Measurements from ENCODE around the gene POC1A. TPM values are rescaled to one million over a fixed set of nuclear protein-coding genes. Genes with fewer than 3 reads are reported as not detected.
A peak's percentile ranks its signal among the peaks of the same experiment; 100 is the strongest.
"Not testable (repeated sequence)": the region's sequence is repeated elsewhere in the genome, so short reads cannot be mapped to it uniquely, and the experiment has no call there.

POC1A gene
- total and polyA plus RNA-seq, 9 of the 15 experiments (the other 6 are each of a cell fraction or from before 2014, with no cell fraction given), result 7.2 to 17.5 (median 12.1) TPM

DNA sequence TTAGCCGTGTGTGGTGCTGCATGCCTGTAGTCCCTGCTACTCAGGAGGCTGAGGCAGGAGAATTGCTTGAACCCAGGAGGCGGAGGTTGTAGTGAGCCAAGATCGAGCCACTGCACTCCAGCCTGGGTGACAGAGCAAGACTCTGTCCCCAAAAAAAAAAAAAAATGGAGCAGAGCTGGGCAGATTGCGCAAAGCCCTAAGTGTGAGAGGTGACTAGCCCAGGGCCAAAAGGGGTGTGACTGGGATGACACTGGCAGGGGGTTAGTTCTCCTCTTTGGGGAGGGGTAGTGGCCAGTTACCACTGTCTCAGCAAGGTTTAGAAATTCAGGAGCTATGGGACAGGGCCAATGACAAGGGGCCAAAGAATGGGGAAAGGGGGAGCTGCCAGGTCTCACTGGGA lies 23.9 kb upstream of the POC1A start:
- intact Hi-C loops (cut with micrococcal nuclease); H3K4me2 ChIP-seq (ENCODE audit: insufficient read depth, low read length); BruUV-seq (replicated peaks); DNase-seq (ENCODE audit: extremely low read depth in 1 of 4, low spot score in 3 of 4); in situ Hi-C loops (cut with MboI); CTCF ChIA-PET (ENCODE audit: low intra/inter-chr PET ratio); H3K4me3 ChIP-seq; H3K27me3 ChIP-seq (ENCODE audit: control insufficient read depth in 2 of 2, insufficient read depth in 2 of 2, low read length in 2 of 2); H2AFZ ChIP-seq (ENCODE audit: low read depth, low read length); H3K9me1 ChIP-seq (ENCODE audit: control insufficient read depth, insufficient read depth, low read length); ATAC-seq; FAIRE-seq; H3K79me2 ChIP-seq (ENCODE audit: control insufficient read depth, insufficient read depth, low read length); H4K20me1 ChIP-seq (replicated peaks; ENCODE audit: control insufficient read depth, insufficient read depth, low read length); H3K9me3 ChIP-seq (replicated peaks; ENCODE audit: control insufficient read depth, insufficient read depth, low read depth, low read length); H3K9ac ChIP-seq (ENCODE audit: insufficient read depth in 1 of 2, low read depth in 2 of 2, low read length in 2 of 2); H3K27ac ChIP-seq (ENCODE audit: extremely low read depth, low read depth, low read length); H3K36me3 ChIP-seq (ENCODE audit: control insufficient read depth, insufficient read depth, low read length); TF ChIP-seq CEBPG (CRISPR knock-in tag; IDR thresholded peaks at IDR 0.05): not testable (repeated sequence)
- peak; percentile 92 for TF ChIP-seq CEBPB (tag; IDR thresholded peaks at IDR 0.05)
- peak in 1 of 2 experiments; percentile 66; a peak in 2 of 4 replicates for TF ChIP-seq CEBPG (tag; conservative IDR thresholded peaks at IDR 0.05 in 1 of 2, IDR thresholded peaks at IDR 0.05 in 1 of 2)
- H3K4me1 ChIP-seq (replicated peaks in 1 of 2; ENCODE audit: control insufficient read depth in 2 of 2, insufficient read depth in 2 of 2, low read length in 2 of 2), result peaks cover 17 to 38% of the 10 kb centered on the region in 2 experiments; a peak in 4 of 5 replicates
- 48% methylated on average over 2 of the region's 4 CpGs for WGBS (ENCODE audit: insufficient coverage, low coverage, missing lambda C conversion rate)
- POLR2A ChIA-PET, result interaction anchor here (0.6 kb wide), 2 partner anchors 18 to 118 kb away, joined by 3 read pairs; no protein-coding TSS in a partner anchor

DNA sequence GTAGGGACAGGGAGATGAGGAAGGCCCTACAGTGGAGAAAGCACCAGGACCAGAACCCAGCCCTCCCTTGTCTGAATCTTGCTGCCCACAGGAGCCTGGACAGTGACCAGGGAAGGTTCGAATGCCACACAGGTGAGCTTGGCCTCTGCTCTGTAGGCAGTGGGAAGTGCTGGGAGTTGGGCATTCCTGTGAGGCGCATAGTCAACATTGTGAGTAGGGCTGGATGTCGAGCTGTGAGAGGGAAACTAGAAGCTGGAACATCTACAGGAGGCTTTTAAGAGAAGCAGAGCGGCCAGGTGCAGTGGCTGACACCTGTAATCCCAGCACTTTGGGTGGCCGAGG lies 23.4 kb upstream of the POC1A start:
- Histone ChIP-seq H3K9ac (ENCODE audit: insufficient read depth in 1 of 2, low read depth in 2 of 2, low read length in 2 of 2) (no peak overlapping the region), H3K4me1 (replicated peaks in 1 of 2; ENCODE audit: control insufficient read depth in 2 of 2, insufficient read depth in 2 of 2, low read length in 2 of 2) (peaks cover 13 to 33% of the 10 kb centered on the region in 2 experiments; a peak in 4 of 5 replicates), H3K27ac (ENCODE audit: extremely low read depth, low read depth, low read length) (no peak overlapping the region), H2AFZ (ENCODE audit: low read depth, low read length) (no peak overlapping the region), H3K9me1 (ENCODE audit: control insufficient read depth, insufficient read depth, low read length) (no peaks in the 10 kb centered on the region), H3K27me3 (ENCODE audit: control insufficient read depth in 2 of 2, insufficient read depth in 2 of 2, low read length in 2 of 2) (no peaks in the 10 kb centered on the region), H4K20me1 (replicated peaks; ENCODE audit: control insufficient read depth, insufficient read depth, low read length) (no peaks in the 10 kb centered on the region), H3K4me3 (no peak overlapping the region), H3K4me2 (ENCODE audit: insufficient read depth, low read length) (no peak overlapping the region), H3K9me3 (replicated peaks; ENCODE audit: control insufficient read depth, insufficient read depth, low read depth, low read length) (no peaks in the 10 kb centered on the region), H3K79me2 (ENCODE audit: control insufficient read depth, insufficient read depth, low read length) (no peaks in the 10 kb centered on the region), H3K36me3 (ENCODE audit: control insufficient read depth, insufficient read depth, low read length) (no peaks in the 10 kb centered on the region)
- CTCF ChIA-PET (ENCODE audit: low intra/inter-chr PET ratio), result no interaction called here
- WGBS (ENCODE audit: insufficient coverage, low coverage, missing lambda C conversion rate), result 76% methylated on average over 4 of the region's 5 CpGs
- ATAC-seq, result no peak
- in situ Hi-C loops (cut with MboI), result no loop called here
- TF ChIP-seq SUPT5H (IDR thresholded peaks at IDR 0.05) (no peak), WHSC1 (IDR thresholded peaks at IDR 0.05; ENCODE audit: low read length) (no peak), NUFIP1 (IDR thresholded peaks at IDR 0.05; ENCODE audit: partially characterized antibody) (no peak), HEY1 (CRISPR knock-in tag; IDR thresholded peaks at IDR 0.05; ENCODE audit: borderline replicate concordance) (no peak), JUND (IDR thresholded peaks at IDR 0.05; ENCODE audit: borderline replicate concordance, low read depth, low read length) (no peak), JUND (tag; IDR thresholded peaks at IDR 0.05; ENCODE audit: borderline replicate concordance, low read depth, low read length) (no peak), ASH1L (IDR thresholded peaks at IDR 0.05; ENCODE audit: borderline replicate concordance, low read depth, partially characterized antibody) (no peak), PHB (CRISPR knock-in tag; IDR thresholded peaks at IDR 0.05) (no peak)
- POLR2A ChIA-PET, result interaction anchor here (0.6 to 1.2 kb wide), 2 partner anchors 16 to 55 kb away, joined by 3 read pairs; no protein-coding TSS in a partner anchor
- no peak for DNase-seq (ENCODE audit: extremely low read depth in 1 of 4, low spot score in 3 of 4)
- intact Hi-C loops (cut with micrococcal nuclease), result no loop called here
- FAIRE-seq, result no peak
- BruUV-seq (replicated peaks), result no TSS peak

All from K562 (cell line).